Right renal cortex interstitium (tissue), 3 donors: ENCODE results near the gene CDKL4. TPM values are rescaled to one million over a fixed set of nuclear protein-coding genes. Genes with fewer than 3 reads are reported as not detected.
"Not testable (repeated sequence)": the region's sequence is repeated elsewhere in the genome, so short reads cannot be mapped to it uniquely, and the experiment has no call there.

Experiments
- DNase-seq, 3 donors: peaks; one replicate each; pipeline ENCODE4 v3.0.0-alpha.2; 2013; ENCODE audit warnings: low read depth in 3 of 3, low spot score in 2 of 3
- polyA plus RNA-seq, 3 donors: library from polyadenylated mRNA; unstranded; fragments of 120-200 nt; gene quantifications; one replicate each; pipeline ENCODE4 v1.2.1, GENCODE V29; 2013; ENCODE audit not compliant: insufficient read length in 3 of 3

CDKL4 gene
- polyA plus RNA-seq: 1 to 10 TPM in 1 of 3 donors, under 1 TPM in 2; 0.81 to 1.0 (median 0.90) TPM

DNA sequence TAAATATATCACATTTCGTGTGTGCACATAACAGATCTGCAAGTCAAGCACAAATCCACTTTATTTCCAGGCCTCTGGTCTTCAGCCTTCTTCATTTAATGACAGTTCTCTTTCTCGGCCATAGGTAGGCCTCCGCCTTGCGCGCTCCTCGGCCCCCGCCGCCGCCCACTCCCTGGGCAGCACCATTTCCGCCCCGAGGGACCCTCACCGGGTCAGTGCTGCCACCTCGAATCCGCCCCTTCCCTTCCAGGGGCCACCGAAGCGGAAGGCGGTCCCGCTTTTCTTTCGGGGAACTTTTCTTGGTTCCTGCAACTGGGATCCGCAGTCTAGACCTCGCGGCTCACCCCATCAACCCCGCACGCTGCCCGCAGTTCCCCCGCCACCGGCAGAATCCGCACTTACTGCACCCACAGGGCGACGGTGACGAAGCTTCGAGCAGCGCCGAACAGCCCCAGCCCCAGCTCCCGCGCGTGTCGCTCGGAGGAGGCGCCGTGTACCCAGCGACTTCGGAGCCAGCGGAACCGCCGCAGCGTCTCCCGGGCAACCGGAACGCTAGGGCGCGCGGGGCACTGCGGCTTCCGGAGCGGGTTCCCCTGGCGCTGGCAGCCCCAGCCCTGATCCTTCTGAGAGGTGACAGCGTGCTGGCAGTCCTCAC lies at the start of gene CDKL4:
Gene CDKL4 (minus strand): TSS at position 502 of the 655 bp plus-strand sequence.
- no peak for DNase-seq

GRCh38 chr2:39290433-39290832 lies 46.7 kb upstream of the CDKL4 start:
- DNase-seq: no peak

DNA sequence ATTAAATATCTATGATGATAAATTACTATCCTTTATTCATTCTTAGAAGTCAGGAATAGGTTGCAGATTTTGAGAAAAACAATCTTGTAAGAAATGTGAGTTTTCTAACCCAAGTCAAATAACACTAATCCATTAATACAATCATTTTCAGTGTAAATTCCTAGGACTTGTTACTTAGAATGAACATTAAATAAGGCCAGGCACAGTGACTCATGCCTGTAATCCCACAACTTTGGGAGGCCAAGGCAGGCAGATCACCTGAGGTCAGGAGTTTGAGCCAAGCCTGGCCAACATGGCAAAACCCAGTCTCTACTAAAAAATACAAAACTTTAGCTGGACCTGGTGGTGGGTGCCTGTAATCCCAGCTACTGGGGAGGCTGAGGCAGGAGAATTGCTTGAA lies 45.8 kb upstream of the CDKL4 start:
- DNase-seq: no peak

DNA sequence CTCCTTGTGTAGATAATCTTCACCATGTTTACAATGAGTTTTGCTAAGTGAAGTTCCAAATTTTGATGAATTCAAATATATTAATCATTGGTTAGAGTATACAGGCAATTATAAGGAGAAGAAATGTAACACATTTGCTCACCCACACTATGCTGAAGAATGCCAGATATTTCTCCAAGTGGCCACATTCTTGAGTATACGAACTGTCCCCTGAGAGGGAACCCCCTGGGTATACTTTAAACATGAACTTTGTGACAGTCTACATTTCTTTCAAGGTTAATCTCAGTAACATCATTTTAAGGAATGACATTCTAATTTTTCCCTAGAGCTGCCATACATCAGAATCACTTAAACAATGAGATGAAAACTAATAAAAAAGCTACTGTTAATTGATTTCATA lies 39.8 kb upstream of the CDKL4 start:
- DNase-seq: no peak

DNA sequence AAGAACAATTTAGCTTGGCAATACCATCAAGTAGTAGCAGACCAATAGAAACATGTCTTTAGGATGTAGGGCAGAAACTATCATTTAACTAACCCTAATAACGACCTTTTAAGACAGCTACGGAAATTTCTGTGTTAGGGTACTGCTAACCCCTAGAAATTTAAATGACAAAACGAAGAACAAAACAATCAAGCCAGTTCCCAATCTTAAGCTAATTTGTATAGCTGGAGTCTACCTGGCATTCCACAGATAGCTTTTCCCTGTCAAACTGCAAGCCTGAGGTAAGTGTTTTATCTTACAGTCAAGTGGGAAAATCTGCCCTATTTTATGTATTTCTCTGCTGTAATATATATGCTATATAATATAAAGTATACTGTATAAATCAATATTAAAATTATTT lies 37.6 kb upstream of the CDKL4 start:
- no peak for DNase-seq

- DNase-seq: no peak
Observed at GRCh38 chr2:39275016-39275415, 31.2 kb upstream of the CDKL4 start.

GRCh38 chr2:39269941-39270340 lies 26.2 kb upstream of the CDKL4 start:
- DNase-seq: no peak

DNA sequence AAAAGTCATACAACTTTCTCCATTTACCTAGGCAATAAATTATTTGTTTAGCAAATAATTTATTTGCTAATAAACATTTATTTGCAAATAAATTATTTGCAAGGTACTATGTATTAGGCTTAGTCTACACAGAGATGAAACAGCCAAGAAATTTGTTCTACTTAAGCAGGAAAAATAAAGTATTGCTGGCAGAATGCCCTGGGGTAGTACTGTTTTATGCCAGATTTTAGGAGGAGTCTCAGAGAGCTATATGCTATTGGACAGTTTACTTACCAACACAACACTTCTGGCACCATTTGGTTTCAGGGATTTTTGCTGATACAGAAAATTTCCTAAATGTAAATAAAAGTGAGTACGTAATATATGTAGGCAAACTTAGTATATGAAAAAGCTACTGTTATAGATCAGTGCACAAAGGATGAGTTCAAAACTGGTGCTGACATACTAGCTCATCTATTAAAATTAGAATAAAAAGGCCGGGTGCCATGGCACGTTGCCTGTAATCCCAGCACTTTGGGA lies 23.2 kb upstream of the CDKL4 start:
- no peak for DNase-seq

DNA sequence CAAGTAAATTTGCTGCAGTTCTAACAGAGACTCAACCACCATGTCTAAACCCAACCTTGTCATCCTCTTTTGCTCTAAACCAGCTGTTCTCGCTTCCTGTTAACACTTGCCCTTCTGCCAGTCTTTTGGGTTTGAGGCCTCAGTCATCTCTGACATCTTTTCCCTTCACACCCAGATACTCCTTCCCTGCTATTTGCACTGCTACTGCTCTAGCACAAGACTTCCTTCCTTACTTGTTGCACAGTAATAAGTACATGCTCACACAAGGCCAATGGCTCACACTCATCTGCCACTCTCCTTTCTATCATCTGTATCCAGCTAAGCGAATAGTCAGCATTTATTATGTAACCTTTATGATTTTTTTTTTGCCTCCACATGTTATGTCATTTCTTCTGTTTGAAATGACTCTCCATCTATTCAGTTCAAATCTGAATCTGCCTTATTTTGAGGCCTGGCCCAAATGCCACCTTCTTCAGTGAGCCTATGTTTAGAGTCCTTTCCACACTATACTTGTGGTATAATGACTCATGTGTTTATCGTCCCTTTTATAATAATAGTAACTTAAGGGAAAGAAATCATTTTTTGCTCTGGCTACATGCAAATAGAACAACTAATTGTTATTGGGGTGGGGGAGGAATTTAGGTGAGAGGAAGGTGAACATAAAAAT lies 22.5 kb upstream of the CDKL4 start:
- no peak for DNase-seq

DNA sequence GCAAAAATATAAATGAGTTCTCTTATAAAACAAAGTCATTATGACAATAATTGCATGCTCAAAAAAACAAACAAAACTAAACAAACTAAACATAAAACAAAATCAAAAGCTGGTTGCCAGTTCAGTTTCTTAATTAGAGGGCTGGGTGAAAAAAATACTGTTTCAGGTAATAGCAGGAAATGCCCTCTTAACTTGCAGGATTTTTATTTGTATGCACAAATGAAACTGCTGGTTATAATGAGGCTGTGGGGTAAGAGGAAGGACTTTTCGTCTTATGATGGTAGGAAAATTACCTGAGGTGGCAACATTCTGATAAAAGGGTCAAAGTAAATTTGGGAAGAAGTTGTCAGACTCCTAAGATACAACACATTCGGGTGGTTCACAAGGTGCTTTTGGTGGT lies 21.5 kb upstream of the CDKL4 start:
- no peak for DNase-seq

DNA sequence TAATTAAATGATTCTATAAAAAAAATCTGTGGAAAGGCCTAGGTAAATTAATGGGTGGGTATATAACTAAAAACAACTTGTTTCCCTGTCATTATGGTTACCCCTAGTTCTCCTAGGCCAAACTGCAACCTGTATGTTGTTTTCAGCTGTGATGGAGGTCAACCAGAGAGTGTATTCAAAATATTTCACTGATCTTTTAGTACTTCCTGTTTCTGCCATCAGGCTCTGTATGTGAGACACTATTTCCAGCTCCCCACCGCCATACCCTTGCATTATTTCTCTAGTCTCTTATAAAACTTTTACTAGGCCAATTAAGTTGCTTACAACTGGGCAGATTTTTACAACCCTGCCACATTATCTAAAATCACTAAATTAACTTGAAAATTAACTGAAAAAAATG lies 21.0 kb upstream of the CDKL4 start:
- no peak for DNase-seq

- DNase-seq: no peak
Observed at GRCh38 chr2:39260087-39260486, 16.3 kb upstream of the CDKL4 start.

GRCh38 chr2:39256040-39256439 lies 12.3 kb upstream of the CDKL4 start:
- DNase-seq: no peak

DNA sequence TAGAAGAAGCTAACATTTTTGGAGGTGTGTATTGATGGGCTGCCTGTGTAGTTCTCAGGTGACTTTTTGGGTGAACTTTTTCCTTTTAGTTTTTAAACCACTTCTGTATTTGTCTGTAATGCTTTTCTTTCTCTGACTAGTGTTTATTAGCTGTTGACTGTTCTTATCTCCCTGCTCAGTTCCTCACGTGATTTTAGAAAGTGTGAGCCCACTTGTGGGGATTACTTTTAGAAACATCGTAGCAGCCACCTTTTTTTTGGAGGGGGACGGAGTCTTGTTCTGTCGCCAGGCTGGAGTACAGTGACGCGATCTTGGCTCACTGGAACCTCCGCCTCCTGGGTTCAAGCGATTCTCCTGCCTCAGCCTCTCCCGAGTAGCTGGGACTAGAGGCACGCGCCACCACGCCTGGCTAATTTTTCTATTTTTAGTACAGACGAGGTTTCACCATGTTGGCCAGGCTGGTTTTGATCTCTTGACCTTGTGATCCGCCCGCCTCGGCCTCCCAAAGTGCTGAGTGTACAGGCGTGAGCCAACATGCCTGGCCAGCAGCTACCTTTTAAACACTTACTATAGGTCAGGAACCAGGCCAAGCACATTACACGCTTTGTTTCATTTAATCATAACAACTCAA lies 9.2 kb upstream of the CDKL4 start:
- no peak for DNase-seq

DNA sequence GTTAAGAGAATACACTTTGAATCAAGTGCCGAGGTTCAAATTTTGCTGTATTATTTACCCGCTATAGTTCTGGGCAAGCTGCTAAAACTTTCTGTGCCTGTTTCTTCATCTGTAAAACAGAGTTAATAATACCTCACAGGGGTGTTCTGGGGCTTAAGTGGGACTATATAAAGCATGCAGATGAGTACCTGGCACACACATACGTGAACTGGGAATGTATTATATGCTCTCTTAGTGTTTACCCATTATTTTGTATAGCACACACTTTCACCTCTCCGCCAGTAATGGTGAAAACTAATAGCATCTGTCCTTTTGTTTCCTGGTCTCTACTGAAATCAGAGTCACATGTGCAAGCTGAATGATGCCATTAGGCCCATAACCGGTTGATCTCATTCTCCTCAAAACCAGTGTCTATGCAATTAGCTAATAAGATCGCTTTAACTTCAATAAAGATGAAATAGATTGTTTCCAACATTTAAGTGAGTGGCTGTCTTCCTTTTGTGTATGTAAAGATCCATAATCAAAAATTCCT lies 3.8 kb upstream of the CDKL4 start:
- no peak for DNase-seq

- DNase-seq: no peak
Observed at GRCh38 chr2:39246382-39246980, 2.7 kb upstream of the CDKL4 start.

- DNase-seq: not testable (repeated sequence)
Observed at GRCh38 chr2:39244963-39245625, 1.3 kb upstream of the CDKL4 start.

DNA sequence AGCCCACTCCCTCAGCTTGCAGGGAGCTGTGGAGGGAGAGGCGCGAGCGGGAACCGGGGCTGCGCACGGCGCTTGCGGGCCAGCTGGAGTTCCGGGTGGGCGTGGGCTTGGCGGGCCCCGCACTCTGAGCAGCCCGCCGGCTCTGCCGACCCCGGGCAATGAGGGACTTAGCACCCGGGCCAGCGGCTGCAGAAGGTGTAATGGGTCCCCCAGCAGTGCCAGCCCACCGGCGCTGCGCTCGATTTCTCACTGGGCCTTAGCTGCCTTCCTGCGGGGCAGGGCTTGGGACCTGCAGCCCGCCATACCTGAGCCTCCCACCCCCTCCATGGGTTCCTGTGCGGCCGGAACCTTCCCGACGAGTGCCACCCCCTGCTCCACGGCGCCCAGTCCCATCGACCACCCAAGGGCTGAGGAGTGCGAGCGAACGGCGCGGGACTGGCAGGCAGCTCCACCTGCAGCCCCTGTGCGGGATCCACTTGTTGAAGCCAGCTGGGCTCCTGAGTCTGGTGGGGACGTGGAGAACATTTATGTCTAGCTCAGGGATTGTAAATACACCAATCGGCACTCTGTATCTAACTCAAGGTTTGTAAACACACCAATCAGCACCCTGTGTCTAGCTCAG lies 582 bp upstream of the CDKL4 start:
- DNase-seq: not testable (repeated sequence)

GRCh38 chr2:39241588-39241987 lies 2.2 kb downstream of the CDKL4 start:
- no peak for DNase-seq

GRCh38 chr2:39240758-39241157 lies 3.0 kb downstream of the CDKL4 start:
- no peak for DNase-seq
